ENCODE results near the gene PLEKHG4B. TPM values are rescaled to one million over a fixed set of nuclear protein-coding genes. Genes with fewer than 3 reads are reported as not detected.

Gene PLEKHG4B
- total RNA-seq, 1 donor from 2014 or later = 70.0 TPM

DNA sequence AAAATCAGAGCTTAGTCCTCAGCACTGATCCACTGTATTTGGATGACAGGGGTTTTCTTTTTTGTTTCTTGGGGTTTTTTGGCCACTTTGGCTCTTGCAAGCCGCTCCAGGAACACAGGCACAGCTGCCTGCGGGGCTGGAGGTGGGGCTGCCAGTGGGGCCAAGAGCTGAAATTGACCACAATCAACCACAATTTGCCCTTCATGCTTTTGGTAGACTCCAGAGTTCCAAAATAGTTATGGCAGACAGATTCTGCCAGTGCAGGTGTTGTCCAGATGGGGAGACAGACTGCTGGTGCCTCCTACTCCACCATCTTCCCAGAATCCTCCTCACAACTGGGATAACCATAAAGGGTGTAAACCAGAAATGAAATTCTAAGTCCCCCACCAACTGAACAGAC lies 36.5 kb downstream of the PLEKHG4B start:
- no peak for DNase-seq (ENCODE audit: low spot score in 2 of 2, unreplicated experiment in 2 of 2)
- H3K4me1 Mint-ChIP-seq = peaks cover 5% of the 10 kb centered on the region
- TF ChIP-seq, protein P1, sequence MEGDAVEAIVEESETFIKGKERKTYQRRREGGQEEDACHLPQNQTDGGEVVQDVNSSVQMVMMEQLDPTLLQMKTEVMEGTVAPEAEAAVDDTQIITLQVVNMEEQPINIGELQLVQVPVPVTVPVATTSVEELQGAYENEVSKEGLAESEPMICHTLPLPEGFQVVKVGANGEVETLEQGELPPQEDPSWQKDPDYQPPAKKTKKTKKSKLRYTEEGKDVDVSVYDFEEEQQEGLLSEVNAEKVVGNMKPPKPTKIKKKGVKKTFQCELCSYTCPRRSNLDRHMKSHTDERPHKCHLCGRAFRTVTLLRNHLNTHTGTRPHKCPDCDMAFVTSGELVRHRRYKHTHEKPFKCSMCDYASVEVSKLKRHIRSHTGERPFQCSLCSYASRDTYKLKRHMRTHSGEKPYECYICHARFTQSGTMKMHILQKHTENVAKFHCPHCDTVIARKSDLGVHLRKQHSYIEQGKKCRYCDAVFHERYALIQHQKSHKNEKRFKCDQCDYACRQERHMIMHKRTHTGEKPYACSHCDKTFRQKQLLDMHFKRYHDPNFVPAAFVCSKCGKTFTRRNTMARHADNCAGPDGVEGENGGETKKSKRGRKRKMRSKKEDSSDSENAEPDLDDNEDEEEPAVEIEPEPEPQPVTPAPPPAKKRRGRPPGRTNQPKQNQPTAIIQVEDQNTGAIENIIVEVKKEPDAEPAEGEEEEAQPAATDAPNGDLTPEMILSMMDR (IDR thresholded peaks at IDR 0.05; ENCODE audit: unreplicated experiment) = no peak
- no peaks in the 10 kb centered on the region for H3K27me3 Mint-ChIP-seq (ENCODE audit: low read depth)
- H3K27ac Mint-ChIP-seq = no peak overlapping the region
- H3K9me3 Mint-ChIP-seq = peaks cover 47% of the 10 kb centered on the region
- no peak overlapping the region for H3K4me3 Mint-ChIP-seq
- peaks cover 76% of the 10 kb centered on the region for H3K36me3 Mint-ChIP-seq

DNA sequence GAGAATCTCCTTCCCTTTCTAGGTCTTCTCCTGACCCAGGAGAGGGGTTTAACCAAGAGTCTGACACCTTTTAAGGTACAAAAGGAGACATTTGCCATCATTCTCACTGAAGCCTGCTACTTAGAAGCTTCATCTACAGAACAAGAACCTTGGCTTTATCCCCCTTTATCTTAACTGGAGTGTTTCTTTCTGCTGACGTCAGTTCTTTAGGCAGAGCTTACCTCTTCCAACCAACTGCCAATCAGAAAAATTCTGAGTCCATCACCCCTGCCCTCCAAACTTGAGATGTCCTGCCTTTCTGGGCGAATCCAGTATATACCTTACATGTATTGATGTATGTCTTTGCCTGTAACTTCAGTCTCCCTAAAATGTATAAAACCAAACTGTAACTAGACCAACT lies 37.2 kb downstream of the PLEKHG4B start:
- TF ChIP-seq, protein P1 (IDR thresholded peaks at IDR 0.05; ENCODE audit: unreplicated experiment) = no peak
- H3K4me3 Mint-ChIP-seq = no peak overlapping the region
- peaks cover 74% of the 10 kb centered on the region for H3K36me3 Mint-ChIP-seq
- peaks cover 42% of the 10 kb centered on the region for H3K9me3 Mint-ChIP-seq
- no peaks in the 10 kb centered on the region for H3K27me3 Mint-ChIP-seq (ENCODE audit: low read depth)
- DNase-seq (ENCODE audit: low spot score in 2 of 2, unreplicated experiment in 2 of 2) = no peak
- H3K4me1 Mint-ChIP-seq = peaks cover 5% of the 10 kb centered on the region
- H3K27ac Mint-ChIP-seq = no peak overlapping the region

DNA sequence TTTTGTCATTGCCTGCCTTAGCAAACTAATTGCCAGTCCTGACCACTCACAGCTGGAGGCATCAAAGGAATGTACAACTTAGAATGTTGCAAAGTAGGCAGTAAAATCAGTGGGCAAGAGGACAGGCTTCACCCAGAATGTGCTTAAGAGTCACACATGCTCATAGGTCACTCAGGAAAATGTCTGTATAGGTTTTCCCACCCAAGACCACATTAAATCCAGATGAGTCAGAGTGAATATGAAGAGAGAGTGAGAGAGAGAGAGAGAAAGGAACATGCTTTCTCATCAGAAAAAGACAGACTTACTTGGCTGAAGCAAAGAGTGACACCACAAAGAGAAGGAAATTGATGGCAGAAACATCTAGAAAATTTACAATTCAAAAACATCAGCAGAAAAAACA lies 37.9 kb downstream of the PLEKHG4B start:
- TF ChIP-seq, protein P1 (IDR thresholded peaks at IDR 0.05; ENCODE audit: unreplicated experiment) = no peak
- Mint-ChIP-seq H3K36me3 (peaks cover 68% of the 10 kb centered on the region), H3K27ac (no peak overlapping the region), H3K4me1 (peaks cover 5% of the 10 kb centered on the region), H3K4me3 (no peak overlapping the region), H3K9me3 (peaks cover 36% of the 10 kb centered on the region), H3K27me3 (ENCODE audit: low read depth) (no peaks in the 10 kb centered on the region)
- DNase-seq (ENCODE audit: low spot score in 2 of 2, unreplicated experiment in 2 of 2) = no peak

DNA sequence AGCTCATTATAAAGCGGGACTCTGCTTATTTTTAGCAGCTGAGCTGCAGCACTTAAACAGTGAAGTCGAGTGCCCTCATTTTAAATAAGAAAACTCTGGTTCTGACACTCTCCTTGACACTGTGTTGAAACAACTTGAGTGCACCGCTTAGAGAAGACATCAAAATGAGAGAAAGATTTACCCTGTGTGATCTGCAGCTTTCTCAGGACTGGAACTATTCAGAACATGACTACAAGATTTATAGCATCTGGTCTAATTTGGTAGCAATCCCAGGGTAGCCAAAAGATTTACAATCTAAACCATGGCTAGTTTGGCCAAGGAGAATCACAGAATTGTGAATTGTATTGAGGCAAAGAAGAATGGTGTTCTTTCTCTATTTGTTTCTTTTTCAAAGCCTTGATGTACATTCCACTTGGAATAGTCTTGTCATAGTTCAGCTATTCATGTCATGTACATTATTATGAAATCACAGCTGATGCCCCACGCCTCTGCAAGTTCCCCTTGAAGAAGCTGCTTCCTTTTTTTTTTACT lies 38.7 kb downstream of the PLEKHG4B start:
- no peak overlapping the region for H3K4me3 Mint-ChIP-seq
- peaks cover 32% of the 10 kb centered on the region for H3K9me3 Mint-ChIP-seq
- no peaks in the 10 kb centered on the region for H3K27me3 Mint-ChIP-seq (ENCODE audit: low read depth)
- H3K36me3 Mint-ChIP-seq = peaks cover 64% of the 10 kb centered on the region
- H3K27ac Mint-ChIP-seq = no peak overlapping the region
- no peak for DNase-seq (ENCODE audit: low spot score in 2 of 2, unreplicated experiment in 2 of 2)
- H3K4me1 Mint-ChIP-seq = peaks cover 5% of the 10 kb centered on the region
- TF ChIP-seq, protein P1 (IDR thresholded peaks at IDR 0.05; ENCODE audit: unreplicated experiment) = no peak

DNA sequence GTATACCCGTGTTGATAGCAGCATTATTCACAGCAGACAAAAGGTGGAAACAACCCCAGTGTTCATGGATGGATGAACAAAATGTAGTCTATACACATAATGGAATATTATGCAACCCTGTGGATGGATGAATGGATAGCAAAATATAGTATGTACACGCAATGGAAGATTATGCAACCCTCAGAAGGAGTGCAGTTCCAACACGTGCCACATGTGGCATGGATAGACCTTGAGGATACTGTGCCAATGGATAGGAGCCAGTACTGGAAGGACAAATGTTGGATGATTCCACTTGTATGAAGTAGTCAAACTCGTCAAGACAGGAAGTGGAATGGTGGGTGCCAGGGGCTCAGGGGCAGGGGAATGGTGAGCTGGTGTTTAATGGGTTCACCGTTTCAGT lies 44.9 kb downstream of the PLEKHG4B start:
- no peak for DNase-seq (ENCODE audit: low spot score in 2 of 2, unreplicated experiment in 2 of 2)
- TF ChIP-seq, protein P1 (IDR thresholded peaks at IDR 0.05; ENCODE audit: unreplicated experiment) = no peak
- H3K27ac Mint-ChIP-seq = no peak overlapping the region
- no peaks in the 10 kb centered on the region for H3K4me1 Mint-ChIP-seq
- H3K36me3 Mint-ChIP-seq = peaks cover 26% of the 10 kb centered on the region
- H3K4me3 Mint-ChIP-seq = no peak overlapping the region
- H3K27me3 Mint-ChIP-seq (ENCODE audit: low read depth) = no peaks in the 10 kb centered on the region
- peaks cover 23% of the 10 kb centered on the region for H3K9me3 Mint-ChIP-seq

DNA sequence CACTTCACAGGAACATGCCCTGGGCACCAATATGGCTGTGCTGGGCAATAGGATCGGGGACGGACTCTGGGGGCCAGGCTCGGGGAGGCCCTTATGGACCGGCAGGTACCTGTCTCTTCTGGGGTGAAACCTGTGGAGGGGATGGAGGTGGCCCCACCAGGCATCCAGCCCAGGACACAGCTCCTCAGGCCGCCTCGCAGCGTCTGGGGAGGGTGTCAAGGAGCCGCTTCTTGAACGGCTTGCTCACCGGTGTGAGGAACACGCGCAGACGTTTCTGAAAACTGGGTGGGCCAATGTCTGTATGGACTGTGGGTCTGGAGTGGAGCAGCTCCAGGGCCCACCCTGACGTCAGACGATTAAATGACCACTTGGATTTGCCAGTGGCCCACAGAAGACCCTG lies 45.8 kb downstream of the PLEKHG4B start:
- Mint-ChIP-seq H3K36me3 (peaks cover 24% of the 10 kb centered on the region), H3K27me3 (ENCODE audit: low read depth) (no peaks in the 10 kb centered on the region), H3K27ac (no peak overlapping the region), H3K9me3 (peaks cover 17% of the 10 kb centered on the region), H3K4me1 (no peaks in the 10 kb centered on the region), H3K4me3 (no peak overlapping the region)
- TF ChIP-seq, protein P1 (IDR thresholded peaks at IDR 0.05; ENCODE audit: unreplicated experiment) = no peak
- DNase-seq (ENCODE audit: low spot score in 2 of 2, unreplicated experiment in 2 of 2) = no peak
